WTC11 (cell line): ENCODE measurements around the gene CELSR2. TPM values are rescaled to one million over a fixed set of nuclear protein-coding genes. Genes with fewer than 3 reads are reported as not detected.

Source experiments
- ATAC-seq: fragments of 200-7000 bp; cut with Tn5 transposase; 2 replicates; pipeline ENCODE4 v1.10.0; 2021; ENCODE audit warnings: mild to moderate bottlenecking, moderate library complexity
- CTCF ChIA-PET: fragments of 300-600 bp; sonication (Branson Sonifier 250); formaldehyde crosslinking; loops from one replicate; lab custom pipeline; 2021; ENCODE audit warnings: antibody characterized with exemption; lab: Charles Lee
- POLR2A ChIA-PET: fragments of 350-600 bp; sonication (Branson Sonifier 250); formaldehyde crosslinking; loops from one replicate; lab custom pipeline; 2021; ENCODE audit warnings: antibody characterized with exemption; lab: Charles Lee
- DNase-seq: peaks from one replicate; pipeline ENCODE4 v3.0.0; 2021; ENCODE audit warnings: low spot score
- H3K27ac Mint-ChIP-seq: 2 replicates; pipeline ENCODE4 v1.8.0; 2021; ENCODE audit warnings: mixed read lengths
- H3K27me3 Mint-ChIP-seq: 2 replicates; pipeline ENCODE4 v1.8.0; 2021; ENCODE audit warnings: low read depth, mild to moderate bottlenecking, moderate library complexity, mixed read lengths
- H3K36me3 Mint-ChIP-seq: 2 replicates; pipeline ENCODE4 v1.8.0; 2021; ENCODE audit warnings: mixed read lengths
- H3K4me1 Mint-ChIP-seq: 2 replicates; pipeline ENCODE4 v1.8.0; 2022; ENCODE audit warnings: mixed read lengths
- H3K4me3 Mint-ChIP-seq: 2 replicates; pipeline ENCODE4 v1.8.0; 2021; ENCODE audit warnings: mild to moderate bottlenecking, moderate library complexity, mixed read lengths
- H3K9me3 Mint-ChIP-seq: 2 replicates; pipeline ENCODE4 v1.8.0; 2021; ENCODE audit warnings: mixed read lengths
- ATF1 ChIP-seq: sonication (generic); formaldehyde crosslinking; IDR thresholded peaks from 2 replicates; pipeline ENCODE4 v1.8.1; 2023; ENCODE audit warnings: mild to moderate bottlenecking, moderate library complexity, missing genetic modification reagents
- CBFB ChIP-seq: sonication (generic); formaldehyde crosslinking; IDR thresholded peaks from 2 replicates; pipeline ENCODE4 v1.8.1; 2022; ENCODE audit warnings: mild to moderate bottlenecking, low read depth, missing genetic modification reagents
- CREB1 ChIP-seq: sonication (generic); formaldehyde crosslinking; IDR thresholded peaks from 2 replicates; pipeline ENCODE4 v1.8.0; 2023; ENCODE audit warnings: mild to moderate bottlenecking, missing genetic modification reagents
- EMX1 ChIP-seq: fragments of 250-450 bp; sonication (Bioruptor Pico); IDR thresholded peaks from 2 replicates; pipeline ENCODE4 v1.8.0; 2021; ENCODE audit warnings: mild to moderate bottlenecking
- FOXJ3 ChIP-seq: sonication (generic); formaldehyde crosslinking; IDR thresholded peaks from 2 replicates; pipeline ENCODE4 v1.9.0; 2021; ENCODE audit warnings: missing genetic modification reagents, mild to moderate bottlenecking, borderline replicate concordance
- FOXK1 ChIP-seq: sonication (generic); formaldehyde crosslinking; IDR thresholded peaks from 2 replicates; pipeline ENCODE4 v1.8.0; 2022; ENCODE audit warnings: mild to moderate bottlenecking, moderate library complexity, missing genetic modification reagents
- GABPB1 ChIP-seq: sonication (generic); formaldehyde crosslinking; IDR thresholded peaks from 2 replicates; pipeline ENCODE4 v1.8.1; 2023; ENCODE audit warnings: mild to moderate bottlenecking, missing genetic modification reagents
- GTF2I ChIP-seq: fragments of 250-450 bp; sonication (Bioruptor Pico); conservative IDR thresholded peaks from 2 replicates; pipeline ENCODE4 v1.4.0; 2021; ENCODE audit warnings: mild to moderate bottlenecking
- JUN ChIP-seq: sonication (generic); formaldehyde crosslinking; IDR thresholded peaks from 2 replicates; pipeline ENCODE4 v1.8.0; 2023; ENCODE audit warnings: mild to moderate bottlenecking, missing genetic modification reagents
- MYBL2 ChIP-seq: sonication (generic); formaldehyde crosslinking; IDR thresholded peaks from 2 replicates; pipeline ENCODE4 v1.8.1; 2023; ENCODE audit warnings: mild to moderate bottlenecking, moderate library complexity, missing genetic modification reagents
- RELA ChIP-seq: sonication (generic); formaldehyde crosslinking; IDR thresholded peaks from 2 replicates; pipeline ENCODE4 v1.8.1; 2022; ENCODE audit warnings: missing genetic modification reagents, mild to moderate bottlenecking, borderline replicate concordance
- SMAD3 ChIP-seq: sonication (generic); formaldehyde crosslinking; IDR thresholded peaks from 2 replicates; pipeline ENCODE4 v1.8.0; 2022; ENCODE audit warnings: missing genetic modification reagents, mild to moderate bottlenecking, borderline replicate concordance
- SMAD4 ChIP-seq: sonication (generic); formaldehyde crosslinking; IDR thresholded peaks from 2 replicates; pipeline ENCODE4 v1.8.0; 2022; ENCODE audit warnings: mild to moderate bottlenecking, missing genetic modification reagents
- SOX15 ChIP-seq: fragments of 250-450 bp; sonication (Bioruptor Pico); IDR thresholded peaks from 2 replicates; pipeline ENCODE4 v1.9.0; 2021; ENCODE audit warnings: mild to moderate bottlenecking
- TCF7 ChIP-seq: sonication (generic); formaldehyde crosslinking; IDR thresholded peaks from 2 replicates; pipeline ENCODE4 v1.8.0; 2022; ENCODE audit warnings: mild to moderate bottlenecking, low read depth, missing genetic modification reagents, moderate library complexity
- ZBTB21 ChIP-seq: sonication (generic); formaldehyde crosslinking; IDR thresholded peaks from 2 replicates; pipeline ENCODE4 v1.8.1; 2023; ENCODE audit warnings: mild to moderate bottlenecking, missing genetic modification reagents, borderline replicate concordance
- ZNF138 ChIP-seq: sonication (generic); formaldehyde crosslinking; conservative IDR thresholded peaks from 2 replicates; pipeline ENCODE4 v1.8.1; 2022; ENCODE audit warnings: mild to moderate bottlenecking, moderate library complexity, missing genetic modification reagents
- ZNF219 ChIP-seq: sonication (generic); formaldehyde crosslinking; IDR thresholded peaks from 2 replicates; pipeline ENCODE4 v1.8.0; 2023; ENCODE audit warnings: missing genetic modification reagents, mild to moderate bottlenecking, borderline replicate concordance
- ZNF263 ChIP-seq: sonication (generic); formaldehyde crosslinking; IDR thresholded peaks from 2 replicates; pipeline ENCODE4 v1.8.1; 2022; ENCODE audit warnings: low read depth, mild to moderate bottlenecking, moderate library complexity, missing genetic modification reagents
- ZNF423 ChIP-seq: fragments of 250-450 bp; sonication (Bioruptor Pico); IDR thresholded peaks from 2 replicates; pipeline ENCODE4 v2.1.2; 2022; ENCODE audit warnings: mild to moderate bottlenecking, moderate library complexity
- total RNA-seq: library from RNA; stranded (reverse); gene quantifications from 3 replicates; pipeline ENCODE4 v1.2.3, GENCODE V29; 2021
- TF ChIP-seq, protein P1 (sequence below): fragments of 250-450 bp; sonication (Bioruptor Pico); IDR thresholded peaks from 2 replicates; pipeline ENCODE4 v2.1.2; 2022; ENCODE audit warnings: mild to moderate bottlenecking, moderate library complexity
- TF ChIP-seq, protein P2 (sequence below): fragments of 250-450 bp; sonication (Bioruptor Pico); IDR thresholded peaks from 2 replicates; pipeline ENCODE4 v1.9.0; 2021; ENCODE audit warnings: mild to moderate bottlenecking
- TF ChIP-seq, protein P3 (sequence below): sonication (generic); formaldehyde crosslinking; IDR thresholded peaks from 2 replicates; pipeline ENCODE4 v1.8.1; 2023; ENCODE audit warnings: mild to moderate bottlenecking, missing genetic modification reagents, borderline replicate concordance
- TF ChIP-seq, protein P4 (sequence below): sonication (generic); formaldehyde crosslinking; IDR thresholded peaks from 2 replicates; pipeline ENCODE4 v1.8.1; 2023; ENCODE audit warnings: mild to moderate bottlenecking, missing genetic modification reagents
- TF ChIP-seq, protein P5 (sequence below): sonication (generic); formaldehyde crosslinking; IDR thresholded peaks from 2 replicates; pipeline ENCODE4 v1.8.0; 2023; ENCODE audit warnings: missing genetic modification reagents

Gene CELSR2
- total RNA-seq, 1 experiment from 2014 or later: 31.3 TPM

DNA sequence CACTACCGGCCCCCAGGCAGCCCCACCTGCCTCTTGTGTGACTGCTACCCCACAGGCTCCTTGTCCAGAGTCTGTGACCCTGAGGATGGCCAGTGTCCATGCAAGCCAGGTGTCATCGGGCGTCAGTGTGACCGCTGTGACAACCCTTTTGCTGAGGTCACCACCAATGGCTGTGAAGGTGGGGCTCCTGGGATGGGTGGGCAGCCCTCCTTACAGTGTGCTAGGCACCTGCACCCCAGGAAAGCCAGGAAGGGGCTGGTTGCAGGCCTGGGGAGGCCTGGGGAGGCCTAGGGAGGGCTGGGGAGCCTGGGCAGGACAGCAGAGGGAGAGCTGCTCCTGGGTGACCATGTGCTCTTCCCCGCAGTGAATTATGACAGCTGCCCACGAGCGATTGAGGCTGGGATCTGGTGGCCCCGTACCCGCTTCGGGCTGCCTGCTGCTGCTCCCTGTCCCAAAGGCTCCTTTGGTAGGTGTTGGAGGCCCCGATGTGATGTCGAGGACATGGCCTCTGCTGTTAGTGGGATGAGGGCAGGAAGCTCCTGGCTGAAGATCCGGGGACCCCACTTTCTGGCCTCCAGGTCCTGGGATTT lies 16.5 kb downstream of the CELSR2 start (continued):
- TF ChIP-seq ZNF219 (CRISPR knock-in tag) (no peak), FOXJ3 (no peak), RELA (CRISPR knock-in tag) (no peak), ZNF263 (CRISPR knock-in tag) (no peak), ZNF138 (CRISPR knock-in tag) (no peak), CBFB (no peak), FOXK1 (CRISPR knock-in tag) (no peak)

DNA sequence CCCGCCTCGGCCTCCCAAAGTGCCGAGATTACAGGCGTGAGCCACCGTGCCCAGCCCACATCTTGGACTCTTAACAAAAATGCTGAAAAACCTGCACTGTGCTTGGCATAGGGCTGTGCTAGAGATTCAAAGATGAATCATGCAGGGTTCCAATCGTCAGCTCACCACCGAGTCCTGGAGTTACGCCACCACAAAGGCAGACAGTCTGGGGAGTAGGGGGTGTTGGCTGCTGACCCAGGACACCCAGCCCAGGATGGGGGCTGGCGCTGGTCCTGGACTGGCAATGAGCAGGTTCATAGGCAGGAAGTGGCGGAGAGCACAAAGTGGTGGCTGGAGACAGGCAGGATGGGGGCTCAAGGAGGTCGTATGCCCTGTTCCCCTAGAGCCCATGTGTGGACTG lies 17.6 kb downstream of the CELSR2 start:
- POLR2A ChIA-PET: interaction anchor here (0.7 kb wide), 1 partner anchor 268 kb away, joined by 3 read pairs; no protein-coding TSS in a partner anchor
- H3K27me3 Mint-ChIP-seq: no peaks in the 10 kb centered on the region
- H3K9me3 Mint-ChIP-seq: no peaks in the 10 kb centered on the region
- CTCF ChIA-PET: interaction anchor here (0.7 kb wide), 1 partner anchor 390 kb away, joined by 3 read pairs; the partner anchor contains the start of gene GPSM2
- no peak for TF ChIP-seq MYBL2 (CRISPR knock-in tag)
- no peak for TF ChIP-seq ZNF423
- TF ChIP-seq ATF1 (CRISPR knock-in tag): no peak
- no peak for TF ChIP-seq EMX1 (CRISPR knock-in tag)
- TF ChIP-seq, protein P1, sequence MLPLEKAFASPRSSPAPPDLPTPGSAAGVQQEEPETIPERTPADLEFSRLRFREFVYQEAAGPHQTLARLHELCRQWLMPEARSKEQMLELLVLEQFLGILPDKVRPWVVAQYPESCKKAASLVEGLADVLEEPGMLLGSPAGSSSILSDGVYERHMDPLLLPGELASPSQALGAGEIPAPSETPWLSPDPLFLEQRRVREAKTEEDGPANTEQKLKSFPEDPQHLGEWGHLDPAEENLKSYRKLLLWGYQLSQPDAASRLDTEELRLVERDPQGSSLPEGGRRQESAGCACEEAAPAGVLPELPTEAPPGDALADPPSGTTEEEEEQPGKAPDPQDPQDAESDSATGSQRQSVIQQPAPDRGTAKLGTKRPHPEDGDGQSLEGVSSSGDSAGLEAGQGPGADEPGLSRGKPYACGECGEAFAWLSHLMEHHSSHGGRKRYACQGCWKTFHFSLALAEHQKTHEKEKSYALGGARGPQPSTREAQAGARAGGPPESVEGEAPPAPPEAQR (CRISPR knock-in tag): no peak
- peak overlapping the region; percentile 45; the same call in 1 of the 2 replicates for H3K27ac Mint-ChIP-seq
- H3K36me3 Mint-ChIP-seq: peaks cover 9% of the 10 kb centered on the region
- H3K4me1 Mint-ChIP-seq: peaks cover 9% of the 10 kb centered on the region
- DNase-seq: no peak
- no peak for ATAC-seq
- H3K4me3 Mint-ChIP-seq: no peak overlapping the region

- no peak overlapping the region; the same call in 1 of the 2 replicates for H3K27ac Mint-ChIP-seq
- POLR2A ChIA-PET: no interaction called here
- TF ChIP-seq CREB1 (CRISPR knock-in tag) (no peak), ZNF138 (CRISPR knock-in tag) (no peak), SOX15 (CRISPR knock-in tag) (no peak), MYBL2 (CRISPR knock-in tag) (no peak), JUN (CRISPR knock-in tag) (no peak), SMAD3 (no peak), RELA (CRISPR knock-in tag) (no peak), GABPB1 (CRISPR knock-in tag) (no peak), TCF7 (CRISPR knock-in tag) (no peak), ZBTB21 (no peak), SMAD4 (CRISPR knock-in tag) (no peak), GTF2I (CRISPR knock-in tag) (no peak)
- TF ChIP-seq, protein P2, sequence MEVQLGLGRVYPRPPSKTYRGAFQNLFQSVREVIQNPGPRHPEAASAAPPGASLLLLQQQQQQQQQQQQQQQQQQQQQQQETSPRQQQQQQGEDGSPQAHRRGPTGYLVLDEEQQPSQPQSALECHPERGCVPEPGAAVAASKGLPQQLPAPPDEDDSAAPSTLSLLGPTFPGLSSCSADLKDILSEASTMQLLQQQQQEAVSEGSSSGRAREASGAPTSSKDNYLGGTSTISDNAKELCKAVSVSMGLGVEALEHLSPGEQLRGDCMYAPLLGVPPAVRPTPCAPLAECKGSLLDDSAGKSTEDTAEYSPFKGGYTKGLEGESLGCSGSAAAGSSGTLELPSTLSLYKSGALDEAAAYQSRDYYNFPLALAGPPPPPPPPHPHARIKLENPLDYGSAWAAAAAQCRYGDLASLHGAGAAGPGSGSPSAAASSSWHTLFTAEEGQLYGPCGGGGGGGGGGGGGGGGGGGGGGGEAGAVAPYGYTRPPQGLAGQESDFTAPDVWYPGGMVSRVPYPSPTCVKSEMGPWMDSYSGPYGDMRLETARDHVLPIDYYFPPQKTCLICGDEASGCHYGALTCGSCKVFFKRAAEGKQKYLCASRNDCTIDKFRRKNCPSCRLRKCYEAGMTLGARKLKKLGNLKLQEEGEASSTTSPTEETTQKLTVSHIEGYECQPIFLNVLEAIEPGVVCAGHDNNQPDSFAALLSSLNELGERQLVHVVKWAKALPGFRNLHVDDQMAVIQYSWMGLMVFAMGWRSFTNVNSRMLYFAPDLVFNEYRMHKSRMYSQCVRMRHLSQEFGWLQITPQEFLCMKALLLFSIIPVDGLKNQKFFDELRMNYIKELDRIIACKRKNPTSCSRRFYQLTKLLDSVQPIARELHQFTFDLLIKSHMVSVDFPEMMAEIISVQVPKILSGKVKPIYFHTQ (CRISPR knock-in tag): no peak
- TF ChIP-seq, protein P3, sequence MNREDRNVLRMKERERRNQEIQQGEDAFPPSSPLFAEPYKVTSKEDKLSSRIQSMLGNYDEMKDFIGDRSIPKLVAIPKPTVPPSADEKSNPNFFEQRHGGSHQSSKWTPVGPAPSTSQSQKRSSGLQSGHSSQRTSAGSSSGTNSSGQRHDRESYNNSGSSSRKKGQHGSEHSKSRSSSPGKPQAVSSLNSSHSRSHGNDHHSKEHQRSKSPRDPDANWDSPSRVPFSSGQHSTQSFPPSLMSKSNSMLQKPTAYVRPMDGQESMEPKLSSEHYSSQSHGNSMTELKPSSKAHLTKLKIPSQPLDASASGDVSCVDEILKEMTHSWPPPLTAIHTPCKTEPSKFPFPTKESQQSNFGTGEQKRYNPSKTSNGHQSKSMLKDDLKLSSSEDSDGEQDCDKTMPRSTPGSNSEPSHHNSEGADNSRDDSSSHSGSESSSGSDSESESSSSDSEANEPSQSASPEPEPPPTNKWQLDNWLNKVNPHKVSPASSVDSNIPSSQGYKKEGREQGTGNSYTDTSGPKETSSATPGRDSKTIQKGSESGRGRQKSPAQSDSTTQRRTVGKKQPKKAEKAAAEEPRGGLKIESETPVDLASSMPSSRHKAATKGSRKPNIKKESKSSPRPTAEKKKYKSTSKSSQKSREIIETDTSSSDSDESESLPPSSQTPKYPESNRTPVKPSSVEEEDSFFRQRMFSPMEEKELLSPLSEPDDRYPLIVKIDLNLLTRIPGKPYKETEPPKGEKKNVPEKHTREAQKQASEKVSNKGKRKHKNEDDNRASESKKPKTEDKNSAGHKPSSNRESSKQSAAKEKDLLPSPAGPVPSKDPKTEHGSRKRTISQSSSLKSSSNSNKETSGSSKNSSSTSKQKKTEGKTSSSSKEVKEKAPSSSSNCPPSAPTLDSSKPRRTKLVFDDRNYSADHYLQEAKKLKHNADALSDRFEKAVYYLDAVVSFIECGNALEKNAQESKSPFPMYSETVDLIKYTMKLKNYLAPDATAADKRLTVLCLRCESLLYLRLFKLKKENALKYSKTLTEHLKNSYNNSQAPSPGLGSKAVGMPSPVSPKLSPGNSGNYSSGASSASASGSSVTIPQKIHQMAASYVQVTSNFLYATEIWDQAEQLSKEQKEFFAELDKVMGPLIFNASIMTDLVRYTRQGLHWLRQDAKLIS: no peak
- TF ChIP-seq, protein P4, sequence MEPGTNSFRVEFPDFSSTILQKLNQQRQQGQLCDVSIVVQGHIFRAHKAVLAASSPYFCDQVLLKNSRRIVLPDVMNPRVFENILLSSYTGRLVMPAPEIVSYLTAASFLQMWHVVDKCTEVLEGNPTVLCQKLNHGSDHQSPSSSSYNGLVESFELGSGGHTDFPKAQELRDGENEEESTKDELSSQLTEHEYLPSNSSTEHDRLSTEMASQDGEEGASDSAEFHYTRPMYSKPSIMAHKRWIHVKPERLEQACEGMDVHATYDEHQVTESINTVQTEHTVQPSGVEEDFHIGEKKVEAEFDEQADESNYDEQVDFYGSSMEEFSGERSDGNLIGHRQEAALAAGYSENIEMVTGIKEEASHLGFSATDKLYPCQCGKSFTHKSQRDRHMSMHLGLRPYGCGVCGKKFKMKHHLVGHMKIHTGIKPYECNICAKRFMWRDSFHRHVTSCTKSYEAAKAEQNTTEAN (CRISPR knock-in tag): no peak
- TF ChIP-seq, protein P5, sequence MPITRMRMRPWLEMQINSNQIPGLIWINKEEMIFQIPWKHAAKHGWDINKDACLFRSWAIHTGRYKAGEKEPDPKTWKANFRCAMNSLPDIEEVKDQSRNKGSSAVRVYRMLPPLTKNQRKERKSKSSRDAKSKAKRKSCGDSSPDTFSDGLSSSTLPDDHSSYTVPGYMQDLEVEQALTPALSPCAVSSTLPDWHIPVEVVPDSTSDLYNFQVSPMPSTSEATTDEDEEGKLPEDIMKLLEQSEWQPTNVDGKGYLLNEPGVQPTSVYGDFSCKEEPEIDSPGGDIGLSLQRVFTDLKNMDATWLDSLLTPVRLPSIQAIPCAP (CRISPR knock-in tag): no peak
- H3K27me3 Mint-ChIP-seq: no peaks in the 10 kb centered on the region
- no peak for ATAC-seq
- H3K4me1 Mint-ChIP-seq: peaks cover 9% of the 10 kb centered on the region
- CTCF ChIA-PET: no interaction called here
- no peak for DNase-seq
- H3K36me3 Mint-ChIP-seq: peaks cover 9% of the 10 kb centered on the region
- H3K9me3 Mint-ChIP-seq: no peaks in the 10 kb centered on the region
- no peak overlapping the region for H3K4me3 Mint-ChIP-seq
These were observed 18.5 kb downstream of the CELSR2 start for GRCh38 chr1:109267743-109268300.
